Mesodermal cell (in vitro differentiated cells): ENCODE measurements around the gene TRPM7.
A peak's percentile ranks its signal among the peaks of the same experiment; 100 is the strongest.
"Not testable (repeated sequence)": the region's sequence is repeated elsewhere in the genome, so short reads cannot be mapped to it uniquely, and the experiment has no call there.

Source experiments
- H3K27ac ChIP-seq: 2 replicates; pipeline ENCODE4 v1.7.0; 2013; ENCODE audit warnings: mild to moderate bottlenecking, low read depth, low read length, moderate library complexity; ENCODE audit not compliant: severe bottlenecking
- H3K36me3 ChIP-seq: 2 replicates; pipeline ENCODE4 v1.7.1; 2013; ENCODE audit warnings: mild to moderate bottlenecking, low read length, moderate library complexity; ENCODE audit not compliant: control insufficient read depth, insufficient read depth
- H3K4me1 ChIP-seq: one replicate; pipeline ENCODE4 v1.7.1; 2013; ENCODE audit warnings: mild to moderate bottlenecking, low read length; ENCODE audit not compliant: insufficient read depth, control insufficient read depth, poor library complexity, severe bottlenecking
- H3K4me3 ChIP-seq: 2 replicates; pipeline ENCODE4 v1.7.0; 2013; ENCODE audit warnings: low read length, control low read depth, mild to moderate bottlenecking; ENCODE audit not compliant: insufficient read depth, poor library complexity, severe bottlenecking; ENCODE audit errors: extremely low read depth
- H3K9me3 ChIP-seq: 2 replicates; pipeline ENCODE4 v1.7.1; 2013; ENCODE audit warnings: mild to moderate bottlenecking, low read length, moderate library complexity; ENCODE audit not compliant: control insufficient read depth
- WGBS, 2 experiments: methylation state at CpG; one replicate each; pipeline ENCODE4 v1.1.5; 2013; ENCODE audit warnings: missing lambda C conversion rate in 2 of 2; ENCODE audit not compliant: insufficient coverage in 2 of 2; 5-methylcytosine and 5-hydroxymethylcytosine counted together

TRPM7 gene

DNA sequence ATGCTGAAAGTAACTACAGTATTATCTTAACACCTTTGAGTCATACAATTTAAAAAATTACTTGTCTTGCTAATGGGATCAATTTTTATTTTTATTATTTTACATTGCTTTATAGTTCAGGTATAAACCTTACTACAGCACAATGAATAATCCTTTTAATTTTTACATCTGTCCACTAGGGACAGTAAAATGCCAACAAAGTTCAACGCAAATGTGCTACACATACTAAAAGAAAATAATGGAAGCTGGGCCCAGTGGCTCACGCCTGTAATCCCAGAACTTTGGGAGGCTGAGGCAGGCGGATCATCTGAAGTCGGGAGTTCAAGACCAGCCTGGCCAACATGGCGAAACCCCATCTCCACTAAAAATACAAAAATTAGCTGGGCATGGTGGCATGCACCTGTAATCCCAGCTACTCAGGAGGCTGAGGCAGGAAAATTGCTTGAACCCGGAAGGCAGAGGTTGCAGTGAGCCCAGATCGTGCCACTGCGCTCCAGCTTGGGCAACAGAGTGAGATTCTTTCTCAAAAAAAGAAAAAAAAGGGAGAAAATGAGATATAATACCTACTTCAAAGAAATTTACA, 64.1 kb downstream of the TRPM7 start:
- peaks cover 45% of the 10 kb centered on the region for H3K36me3 ChIP-seq
- H3K4me1 ChIP-seq, H3K27ac ChIP-seq, H3K4me3 ChIP-seq, H3K9me3 ChIP-seq: not testable (repeated sequence)
- WGBS, 2 experiments: 84 to 95% methylated on average over 6 of the region's 8 CpGs

DNA sequence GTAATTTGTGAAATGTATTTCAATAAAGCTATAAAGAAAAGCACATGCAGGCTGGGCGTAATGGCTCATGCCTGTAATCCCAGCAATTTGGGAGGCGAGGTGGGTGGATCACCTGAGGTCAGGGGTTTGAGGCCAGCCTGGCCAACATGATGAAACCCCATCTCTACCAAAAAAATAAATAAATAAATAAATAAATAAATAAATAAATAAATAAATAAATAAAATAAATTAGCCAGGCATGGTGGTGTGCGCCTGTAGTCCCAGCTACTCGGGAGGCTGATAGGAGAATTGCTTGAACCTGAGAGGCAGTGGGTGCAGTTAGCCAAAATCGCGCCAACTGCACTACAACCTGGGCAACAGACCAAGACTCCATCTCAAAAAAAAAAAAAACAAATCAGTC, 69.6 kb downstream of the TRPM7 start:
- 100% methylated on average over 1 of the region's 6 CpGs; no CpG with 5 or more reads in 1 of the 2 experiments for WGBS, 2 experiments
- not testable (repeated sequence) for H3K27ac ChIP-seq, H3K9me3 ChIP-seq, H3K4me3 ChIP-seq, H3K4me1 ChIP-seq
- peaks cover 58% of the 10 kb centered on the region for H3K36me3 ChIP-seq

DNA sequence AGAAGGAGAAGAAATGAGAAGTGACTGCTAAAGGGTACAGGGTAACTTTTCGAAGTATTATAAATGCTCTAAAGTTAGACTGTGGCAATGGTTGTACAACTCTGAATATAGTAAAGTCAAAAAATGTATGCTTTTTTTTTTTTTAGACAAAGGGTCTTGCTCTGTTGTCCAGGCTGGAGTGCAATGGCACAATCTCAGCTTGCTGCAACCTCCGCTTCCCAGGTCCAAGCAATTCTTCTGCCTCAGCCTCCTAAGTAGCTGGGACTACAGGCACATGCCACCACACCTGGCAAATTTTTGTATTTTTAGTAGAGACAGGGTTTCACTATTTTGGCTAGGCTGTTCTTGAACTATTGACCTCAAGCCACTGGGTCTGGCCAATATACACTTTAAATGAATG, 70.0 kb downstream of the TRPM7 start:
- H3K36me3 ChIP-seq: peaks cover 59% of the 10 kb centered on the region
- 96 to 100% methylated on average over 1 to 2 of the region's 2 CpGs for WGBS, 2 experiments
- H3K27ac ChIP-seq, H3K4me3 ChIP-seq, H3K4me1 ChIP-seq, H3K9me3 ChIP-seq: not testable (repeated sequence)

DNA sequence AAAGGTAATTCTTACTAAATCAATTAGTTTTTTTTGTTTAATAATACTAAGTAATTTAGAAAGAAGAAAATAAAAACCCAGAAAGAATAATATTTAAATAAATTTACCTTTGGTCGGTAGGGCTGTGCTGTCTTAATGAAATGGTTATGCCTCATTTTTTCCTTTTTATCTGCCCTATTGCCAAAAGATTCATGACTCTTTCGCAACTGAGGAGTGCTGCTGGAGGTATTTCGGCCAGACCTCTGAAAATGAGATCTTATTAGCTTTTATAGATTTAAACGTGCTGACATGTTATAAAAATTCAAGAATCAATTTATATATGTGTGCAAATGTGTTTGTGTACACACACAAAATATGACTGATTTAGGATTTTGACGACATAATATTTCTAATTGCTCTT, 73.0 kb downstream of the TRPM7 start:
- Histone ChIP-seq H3K27ac (no peak overlapping the region), H3K4me3 (no peak overlapping the region), H3K36me3 (peaks cover 49% of the 10 kb centered on the region), H3K9me3 (no peaks in the 10 kb centered on the region), H3K4me1 (no peaks in the 10 kb centered on the region)
- WGBS, 2 experiments: no CpG with 5 or more reads among the region's 5 CpGs

DNA sequence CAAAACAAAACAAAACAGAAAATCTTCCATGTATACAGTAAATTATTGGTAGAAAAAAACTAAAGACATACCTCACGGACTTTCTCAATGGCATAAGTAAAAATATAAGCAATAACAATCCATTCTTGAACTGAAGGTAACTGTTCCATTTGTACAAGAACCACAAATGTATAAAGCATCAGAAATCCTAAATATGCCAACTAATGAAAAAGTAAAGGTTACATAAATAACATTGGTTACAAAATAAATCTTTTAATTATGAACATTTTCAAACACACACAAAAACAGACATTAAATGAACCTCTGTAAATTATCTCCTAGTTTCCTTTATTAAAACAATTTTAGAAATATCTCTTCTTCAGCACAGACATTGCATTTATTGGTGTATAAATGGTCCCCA, 79.5 kb downstream of the TRPM7 start:
- no peaks in the 10 kb centered on the region for H3K4me1 ChIP-seq
- H3K27ac ChIP-seq: no peak overlapping the region
- no peak overlapping the region for H3K4me3 ChIP-seq
- H3K9me3 ChIP-seq: no peaks in the 10 kb centered on the region
- no CpG with 5 or more reads among the region's 1 CpG for WGBS, 2 experiments
- H3K36me3 ChIP-seq: peaks cover 49% of the 10 kb centered on the region

DNA sequence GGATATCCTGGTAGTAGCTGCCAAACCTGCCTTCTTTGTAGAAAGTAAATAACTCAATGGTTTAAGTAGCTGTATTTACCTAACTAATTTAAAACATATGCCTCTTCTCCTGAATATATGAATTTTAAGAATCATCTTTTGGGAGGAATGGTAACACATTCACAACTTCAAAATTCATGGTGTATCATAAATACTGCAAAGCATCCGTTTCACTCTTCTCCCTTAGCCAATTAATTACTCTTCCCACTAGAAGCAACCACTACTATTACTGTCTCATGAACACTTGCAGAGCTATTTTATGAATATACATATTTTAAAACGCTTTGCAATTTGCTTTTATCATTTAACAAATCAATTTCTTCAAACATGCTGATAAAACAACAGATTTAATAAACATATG, 81.1 kb downstream of the TRPM7 start:
- Histone ChIP-seq H3K27ac (no peak overlapping the region), H3K9me3 (no peaks in the 10 kb centered on the region), H3K4me3 (no peak overlapping the region), H3K4me1 (no peaks in the 10 kb centered on the region), H3K36me3 (peaks cover 46% of the 10 kb centered on the region)
- WGBS, 2 experiments: 100% methylated on average over 1 of the region's 2 CpGs; no CpG with 5 or more reads in 1 of the 2 experiments

DNA sequence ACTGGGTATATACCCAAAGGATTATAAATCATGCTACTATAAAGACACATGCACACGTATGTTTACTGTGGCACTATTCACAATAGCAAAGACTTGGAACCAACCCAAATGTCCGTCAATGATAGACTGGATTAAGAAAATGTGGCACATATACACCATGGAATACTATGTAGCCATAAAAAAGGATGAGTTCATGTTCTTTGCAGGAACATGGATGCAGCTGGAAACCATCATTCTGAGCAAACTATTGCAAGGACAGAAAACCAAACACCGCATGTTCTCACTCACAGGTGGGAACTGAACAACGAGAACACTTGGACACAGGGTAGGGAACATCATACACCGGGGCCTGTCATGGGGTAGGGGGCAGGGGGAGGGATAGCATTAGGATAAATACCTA, 84.6 kb downstream of the TRPM7 start:
- not testable (repeated sequence) for H3K9me3 ChIP-seq, H3K4me3 ChIP-seq, H3K4me1 ChIP-seq, H3K27ac ChIP-seq
- H3K36me3 ChIP-seq: peaks cover 42% of the 10 kb centered on the region
- 85 to 94% methylated on average over 2 to 3 of the region's 5 CpGs for WGBS, 2 experiments

DNA sequence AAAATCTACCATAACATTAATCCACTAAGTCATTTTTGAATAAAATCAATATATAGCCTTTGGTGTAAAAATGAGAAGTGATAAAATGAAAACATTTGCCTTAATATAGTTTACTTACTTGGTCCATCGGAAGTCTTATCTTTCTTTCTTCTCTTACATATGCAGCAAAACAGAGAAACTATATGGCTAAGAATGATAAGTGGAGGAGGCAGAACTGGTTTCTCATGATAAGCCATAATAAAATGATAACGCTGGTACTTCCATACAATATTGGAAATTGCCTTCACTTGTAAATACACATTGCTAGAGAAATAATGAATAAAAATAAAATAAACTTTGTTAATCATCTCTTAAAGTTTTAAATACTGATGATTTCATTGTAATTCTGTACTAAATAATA, 92.3 kb downstream of the TRPM7 start:
- peak overlapping the region; percentile 31 for H3K27ac ChIP-seq
- no peaks in the 10 kb centered on the region for H3K4me1 ChIP-seq
- no CpG with 5 or more reads among the region's 2 CpGs for WGBS, 2 experiments
- H3K36me3 ChIP-seq: peaks cover 55% of the 10 kb centered on the region
- no peaks in the 10 kb centered on the region for H3K9me3 ChIP-seq
- H3K4me3 ChIP-seq: no peak overlapping the region

DNA sequence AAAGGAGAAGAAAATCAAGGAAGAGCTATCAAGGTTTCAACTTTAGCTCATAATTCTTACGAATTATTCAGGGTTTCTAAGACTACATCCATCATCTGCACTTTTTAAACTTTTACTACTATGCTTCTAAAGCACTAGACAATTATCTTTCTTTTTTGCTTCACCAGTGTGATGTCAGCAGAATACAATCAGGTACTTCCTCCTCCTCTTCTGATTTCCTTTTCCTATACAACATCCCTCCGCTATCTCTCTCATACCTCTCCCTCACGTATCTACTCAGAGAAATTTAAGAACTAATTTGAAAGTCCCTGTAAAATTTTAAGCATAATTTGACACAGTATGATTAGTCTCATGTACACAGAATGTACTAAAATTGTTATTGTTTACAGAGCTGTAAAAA, 92.8 kb downstream of the TRPM7 start:
- H3K4me3 ChIP-seq: no peak overlapping the region
- H3K36me3 ChIP-seq: peaks cover 59% of the 10 kb centered on the region
- WGBS, 2 experiments: 100% methylated on average over 2 of the region's 3 CpGs
- H3K4me1 ChIP-seq: no peaks in the 10 kb centered on the region
- no peaks in the 10 kb centered on the region for H3K9me3 ChIP-seq
- no peak overlapping the region for H3K27ac ChIP-seq

DNA sequence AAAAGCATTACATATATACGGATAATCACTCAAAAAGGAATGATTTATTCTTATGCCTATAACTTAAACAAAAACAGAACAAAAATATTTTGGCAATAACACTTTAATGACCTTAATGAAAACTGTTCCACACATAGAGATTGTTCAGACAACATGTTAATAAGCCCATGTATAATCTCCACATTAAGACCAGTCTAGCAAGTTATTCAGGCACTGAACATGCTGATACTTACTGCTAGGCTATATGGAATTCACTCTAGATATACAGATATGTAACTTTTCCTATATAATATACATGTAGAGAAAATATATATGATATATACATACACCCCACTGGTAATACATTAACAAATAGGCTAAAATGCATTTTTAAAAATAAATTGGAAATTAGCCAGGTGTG, 96.3 kb downstream of the TRPM7 start:
- H3K27ac ChIP-seq: no peak overlapping the region
- H3K9me3 ChIP-seq: no peaks in the 10 kb centered on the region
- H3K4me3 ChIP-seq: no peak overlapping the region
- WGBS, 2 experiments: no CpG with 5 or more reads among the region's 1 CpG
- H3K36me3 ChIP-seq: peaks cover 65% of the 10 kb centered on the region
- H3K4me1 ChIP-seq: no peaks in the 10 kb centered on the region

DNA sequence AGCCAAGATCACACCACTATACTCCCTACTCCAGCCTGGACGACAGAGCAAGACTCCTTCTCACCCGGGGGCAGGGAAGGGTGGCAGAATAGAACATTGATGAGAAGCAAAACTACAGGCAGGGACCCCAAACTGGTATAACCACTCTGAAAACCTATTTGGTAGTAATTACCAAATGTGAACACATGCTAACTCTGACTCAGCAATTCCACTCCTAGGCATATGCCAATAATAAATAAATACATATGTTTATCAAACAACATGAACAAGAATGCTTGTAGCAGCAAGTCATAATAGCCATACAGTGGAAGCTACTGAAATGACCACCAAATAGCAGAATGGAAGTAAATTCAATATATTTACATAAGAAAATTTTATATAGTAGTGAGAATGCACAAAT, 109.1 kb downstream of the TRPM7 start:
- H3K36me3 ChIP-seq: peaks cover 55% of the 10 kb centered on the region
- no peaks in the 10 kb centered on the region for H3K4me1 ChIP-seq
- WGBS, 2 experiments: 92 to 100% methylated on average over 1 to 2 of the region's 2 CpGs
- no peak overlapping the region for H3K27ac ChIP-seq
- no peak overlapping the region for H3K4me3 ChIP-seq
- H3K9me3 ChIP-seq: no peaks in the 10 kb centered on the region
